HG03196 (cell line): ENCODE results near the gene HSD17B1.
"Not testable (repeated sequence)": the region's sequence is repeated elsewhere in the genome, so short reads cannot be mapped to it uniquely, and the experiment has no call there.

Experiments used
- ATAC-seq: cut with Tn5 transposase; IDR thresholded peaks from one replicate; pipeline ENCODE4 v1.9.1; 2021; ENCODE audit not compliant: unreplicated experiment

The HSD17B1 gene

GRCh38 chr17:42552736-42553135 is at the start of gene HSD17B1:
Gene HSD17B1, plus strand, starts transcription at chr17:42552923. Its CDS starts 11 bp downstream, at chr17:42552934.
- ATAC-seq: not testable (repeated sequence)

GRCh38 chr17:42502926-42503325 is 49.8 kb upstream of the HSD17B1 start:
- ATAC-seq: no peak

- no peak for ATAC-seq
Observed at GRCh38 chr17:42507671-42508070, 45.1 kb upstream of the HSD17B1 start.

- no peak for ATAC-seq
Observed at GRCh38 chr17:42508426-42509165, 44.1 kb upstream of the HSD17B1 start.

- no peak for ATAC-seq
Observed at GRCh38 chr17:42509409-42509808, 43.3 kb upstream of the HSD17B1 start.

GRCh38 chr17:42509841-42510240 is 42.9 kb upstream of the HSD17B1 start:
- ATAC-seq: no peak

- no peak for ATAC-seq
Observed at GRCh38 chr17:42512246-42512645, 40.5 kb upstream of the HSD17B1 start.

- ATAC-seq: no peak
Observed at GRCh38 chr17:42512733-42513251, 39.9 kb upstream of the HSD17B1 start.

- ATAC-seq: no peak
Observed at GRCh38 chr17:42513686-42514085, 39.0 kb upstream of the HSD17B1 start.

- ATAC-seq: no peak
Observed at GRCh38 chr17:42514279-42514678, 38.4 kb upstream of the HSD17B1 start.

- no peak for ATAC-seq
Observed at GRCh38 chr17:42514867-42515266, 37.9 kb upstream of the HSD17B1 start.

- ATAC-seq: no peak
Observed at GRCh38 chr17:42517516-42517915, 35.2 kb upstream of the HSD17B1 start.

GRCh38 chr17:42518046-42518754 is 34.5 kb upstream of the HSD17B1 start:
- no peak for ATAC-seq

- ATAC-seq: no peak
Observed at GRCh38 chr17:42518755-42519545, 33.8 kb upstream of the HSD17B1 start.

- no peak for ATAC-seq
Observed at GRCh38 chr17:42519546-42520491, 32.9 kb upstream of the HSD17B1 start.

GRCh38 chr17:42520540-42520951 is 32.2 kb upstream of the HSD17B1 start:
- ATAC-seq: no peak

GRCh38 chr17:42521036-42521435 is 31.7 kb upstream of the HSD17B1 start:
- no peak for ATAC-seq

GRCh38 chr17:42521666-42522262 is 31.0 kb upstream of the HSD17B1 start:
- ATAC-seq: no peak

GRCh38 chr17:42522263-42522790 is 30.4 kb upstream of the HSD17B1 start:
- ATAC-seq: no peak
